SU-DHL-6 (cell line): ENCODE results near the gene SURF4.
"Not testable (repeated sequence)": the region's sequence is repeated elsewhere in the genome, so short reads cannot be mapped to it uniquely, and the experiment has no call there.

Experiments used
- H2AFZ ChIP-seq: fragments of 200-600 bp; sonication (generic); 2 replicates; pipeline ENCODE4 v1.6.1; 2014; ENCODE audit warnings: low read depth, mild to moderate bottlenecking, moderate library complexity, mixed read lengths, antibody characterized with exemption, low read length; ENCODE audit not compliant: severe bottlenecking
- H3F3A ChIP-seq: fragments of 200-600 bp; shearing (Covaris generic); 2 replicates; pipeline ENCODE4 v1.6.0; 2016; ENCODE audit warnings: antibody characterized with exemption, mild to moderate bottlenecking; ENCODE audit not compliant: insufficient read depth
- H3K27ac ChIP-seq: fragments of 200-600 bp; sonication (generic); 2 replicates; pipeline ENCODE4 v1.5.1; 2016; ENCODE audit warnings: low read depth, mild to moderate bottlenecking, low read length, moderate library complexity, mixed read lengths
- H3K27me3 ChIP-seq: fragments of 200-600 bp; sonication (generic), shearing (Covaris generic); 2 replicates; pipeline ENCODE4 v1.6.0; 2014; ENCODE audit warnings: mild to moderate bottlenecking, low read length
- H3K36me3 ChIP-seq: fragments of 200-600 bp; sonication (generic); 2 replicates; pipeline ENCODE4 v1.6.1; 2014; ENCODE audit warnings: mild to moderate bottlenecking, low read length, mixed read lengths
- H3K4me2 ChIP-seq: fragments of 300-600, 200-600 bp; shearing (Covaris generic), sonication (generic); 2 replicates; pipeline ENCODE4 v1.6.0; 2014; ENCODE audit warnings: low read length, low read depth, mild to moderate bottlenecking; ENCODE audit not compliant: poor library complexity, severe bottlenecking
- H3K4me3 ChIP-seq: fragments of 200-600 bp; sonication (generic); 2 replicates; pipeline ENCODE4 v1.5.1; 2014; ENCODE audit warnings: antibody characterized with exemption, low read length, mild to moderate bottlenecking, mixed read lengths; ENCODE audit not compliant: insufficient read depth, poor library complexity, severe bottlenecking
- H3K79me2 ChIP-seq: fragments of 200-600 bp; sonication (generic); 2 replicates; pipeline ENCODE4 v1.6.1; 2014; ENCODE audit warnings: mild to moderate bottlenecking, low read length, moderate library complexity; ENCODE audit not compliant: insufficient read depth
- H3K9ac ChIP-seq: fragments of 200-600 bp; sonication (generic); 2 replicates; pipeline ENCODE4 v1.7.0; 2014; ENCODE audit warnings: mild to moderate bottlenecking, low read length
- H3K9me2 ChIP-seq: fragments of 200-600 bp; sonication (generic); replicated peaks from 2 replicates; pipeline ENCODE4 v1.6.1; 2014; ENCODE audit warnings: low read length; ENCODE audit not compliant: insufficient read depth
- H3K9me3 ChIP-seq: fragments of 200-600 bp; sonication (generic); 2 replicates; pipeline ENCODE4 v1.6.1; 2014; ENCODE audit warnings: low read length, mixed read lengths; ENCODE audit not compliant: insufficient read depth
- H4K20me1 ChIP-seq: fragments of 200-600 bp; sonication (generic); 2 replicates; pipeline ENCODE4 v1.6.1; 2014; ENCODE audit warnings: low read depth, mild to moderate bottlenecking, antibody characterized with exemption, low read length, moderate library complexity, mixed read lengths
- CTCF ChIP-seq: fragments of 200-600 bp; sonication (generic); IDR thresholded peaks from one replicate; pipeline ENCODE4 v1.5.1; 2017; ENCODE audit warnings: antibody characterized with exemption, mild to moderate bottlenecking, low read length, moderate library complexity; ENCODE audit not compliant: insufficient read depth, poor library complexity, severe bottlenecking
- EZH2phosphoT487 ChIP-seq: fragments of 200-600 bp; sonication (generic), shearing (Covaris generic); conservative IDR thresholded peaks from 2 replicates; pipeline ENCODE4 v1.6.1; 2018; ENCODE audit warnings: mild to moderate bottlenecking, antibody characterized with exemption, low read length, moderate library complexity, mixed read lengths

SURF4 gene

GRCh38 chr9:133323211-133323610 is 52.6 kb downstream of the SURF4 start:
- Histone ChIP-seq H3K9me2 (no peaks in the 10 kb centered on the region), H4K20me1 (no peaks in the 10 kb centered on the region), H2AFZ (no peak overlapping the region), H3K27me3 (no peaks in the 10 kb centered on the region), H3K4me3 (no peak overlapping the region), H3K27ac (no peak overlapping the region), H3K4me2 (no peak overlapping the region), H3K9ac (no peak overlapping the region), H3K36me3 (no peaks in the 10 kb centered on the region), H3K9me3 (no peaks in the 10 kb centered on the region), H3K79me2 (no peaks in the 10 kb centered on the region), H3F3A (no peaks in the 10 kb centered on the region)
- TF ChIP-seq CTCF = no peak

- Histone ChIP-seq H3K9me2 (no peaks in the 10 kb centered on the region), H3F3A (no peaks in the 10 kb centered on the region), H3K4me3 (no peak overlapping the region), H3K27ac (no peak overlapping the region), H3K9me3 (no peaks in the 10 kb centered on the region), H3K9ac (no peak overlapping the region), H3K79me2 (no peaks in the 10 kb centered on the region), H3K4me2 (no peak overlapping the region), H2AFZ (no peak overlapping the region), H4K20me1 (no peaks in the 10 kb centered on the region), H3K36me3 (no peaks in the 10 kb centered on the region), H3K27me3 (no peaks in the 10 kb centered on the region)
- TF ChIP-seq EZH2phosphoT487 (no peak), CTCF (no peak)
Observed at GRCh38 chr9:133322701-133323100, 53.2 kb downstream of the SURF4 start.

GRCh38 chr9:133321411-133321935 is 54.4 kb downstream of the SURF4 start:
- Histone ChIP-seq H3K4me2 (no peak overlapping the region), H3K4me3 (no peak overlapping the region), H3K9ac (no peak overlapping the region), H3K36me3 (no peaks in the 10 kb centered on the region), H2AFZ (no peak overlapping the region), H3K9me2 (no peaks in the 10 kb centered on the region), H3K79me2 (no peaks in the 10 kb centered on the region), H4K20me1 (no peaks in the 10 kb centered on the region), H3K9me3 (no peaks in the 10 kb centered on the region), H3K27me3 (no peaks in the 10 kb centered on the region), H3F3A (no peaks in the 10 kb centered on the region), H3K27ac (no peak overlapping the region)
- TF ChIP-seq EZH2phosphoT487 (no peak), CTCF (no peak)

GRCh38 chr9:133320421-133320881 is 55.4 kb downstream of the SURF4 start:
- Histone ChIP-seq H3K79me2 (no peaks in the 10 kb centered on the region), H3K4me3 (no peak overlapping the region), H3K9me3 (no peaks in the 10 kb centered on the region), H2AFZ (no peak overlapping the region), H3F3A (no peaks in the 10 kb centered on the region), H3K27me3 (no peaks in the 10 kb centered on the region), H3K9me2 (no peaks in the 10 kb centered on the region), H4K20me1 (no peaks in the 10 kb centered on the region), H3K9ac (no peak overlapping the region), H3K27ac (no peak overlapping the region), H3K4me2 (no peak overlapping the region), H3K36me3 (no peaks in the 10 kb centered on the region)
- no peak for TF ChIP-seq EZH2phosphoT487
- TF ChIP-seq CTCF = no peak

- H2AFZ ChIP-seq, H3K36me3 ChIP-seq, H3K9me3 ChIP-seq, H3K79me2 ChIP-seq, H3K27me3 ChIP-seq, H3K4me2 ChIP-seq, H3K9me2 ChIP-seq, H4K20me1 ChIP-seq, H3K9ac ChIP-seq, H3K4me3 ChIP-seq, H3F3A ChIP-seq, H3K27ac ChIP-seq: not testable (repeated sequence)
Observed at GRCh38 chr9:133317551-133317950, 58.3 kb downstream of the SURF4 start.
